Tibial nerve (tissue), 3 donors: ENCODE data around the gene NINJ1.
A peak's percentile ranks its signal among the peaks of the same experiment; 100 is the strongest.

ENCODE experiments used
- EP300 ChIP-seq, 2 donors: sonication (generic); formaldehyde crosslinking; IDR thresholded peaks; one replicate each; pipeline ENCODE4 v1.6.1; 2017; ENCODE audit warnings: antibody characterized with exemption in 2 of 2, mild to moderate bottlenecking in 1 of 2
- POLR2A ChIP-seq, 2 donors: fragments of 450-650 bp; IDR thresholded peaks; one replicate each; pipeline ENCODE4 v1.6.1; 2017; ENCODE audit warnings: antibody characterized with exemption in 2 of 2, mild to moderate bottlenecking in 2 of 2, moderate library complexity in 2 of 2

- TF ChIP-seq POLR2A (IDR thresholded peaks at IDR 0.05) (peak in 1 of 2 donors; percentile 21), EP300 (IDR thresholded peaks at IDR 0.05) (peak; percentile 57 to 86)
Observed at GRCh38 chr9:93119953-93120845, 13.9 kb downstream of the NINJ1 start.
